Ishikawa (cell line): Measurements from ENCODE around the gene SH2D3C.

Experiments used
- CEBPB ChIP-seq: IDR thresholded peaks from 2 replicates; pipeline ENCODE4 v1.6.1; 2012
- CREB1 ChIP-seq: IDR thresholded peaks from 2 replicates; pipeline ENCODE4 v1.6.1; 2012; ENCODE audit warnings: low read depth
- EGR1 ChIP-seq: IDR thresholded peaks from 2 replicates; pipeline ENCODE4 v1.6.1; 2012
- EP300 ChIP-seq: IDR thresholded peaks from 2 replicates; pipeline ENCODE4 v1.6.1; 2012; ENCODE audit warnings: borderline replicate concordance
- FOXM1 ChIP-seq: IDR thresholded peaks from 2 replicates; pipeline ENCODE4 v1.6.1; 2012; ENCODE audit warnings: low read depth, borderline replicate concordance
- MAX ChIP-seq: IDR thresholded peaks from 2 replicates; pipeline ENCODE4 v1.6.1; 2012
- NFIC ChIP-seq: IDR thresholded peaks from 2 replicates; pipeline ENCODE4 v1.6.1; 2012
- RAD21 ChIP-seq: IDR thresholded peaks from 2 replicates; pipeline ENCODE4 v1.6.1; 2012; ENCODE audit warnings: low read depth
- REST ChIP-seq: IDR thresholded peaks from 2 replicates; pipeline ENCODE4 v1.6.1; 2012; ENCODE audit warnings: low read depth, mild to moderate bottlenecking
- TAF1 ChIP-seq: IDR thresholded peaks from 2 replicates; pipeline ENCODE4 v1.6.1; 2012; ENCODE audit warnings: low read depth, mild to moderate bottlenecking
- TCF12 ChIP-seq: IDR thresholded peaks from 2 replicates; pipeline ENCODE4 v1.6.1; 2012; ENCODE audit warnings: low read depth
- TEAD4 ChIP-seq: IDR thresholded peaks from 2 replicates; pipeline ENCODE4 v1.6.1; 2012
- YY1 ChIP-seq: IDR thresholded peaks from 2 replicates; pipeline ENCODE4 v1.6.1; 2012; ENCODE audit warnings: low read depth
- ZBTB7A ChIP-seq: IDR thresholded peaks from 2 replicates; pipeline ENCODE4 v1.6.1; 2012; ENCODE audit warnings: low read depth
- TF ChIP-seq, protein P1 (sequence below): IDR thresholded peaks from 2 replicates; pipeline ENCODE4 v1.6.1; 2012

SH2D3C gene

GRCh38 chr9:127753148-127753547 is 25.3 kb downstream of the SH2D3C start:
- no peak for TF ChIP-seq REST
- no peak for TF ChIP-seq RAD21
- TF ChIP-seq TAF1: no peak
- TF ChIP-seq MAX: no peak
- no peak for TF ChIP-seq EGR1
- TF ChIP-seq EP300: no peak
- TF ChIP-seq TEAD4: no peak
- TF ChIP-seq CEBPB: no peak

GRCh38 chr9:127751269-127752054 is 27.0 kb downstream of the SH2D3C start:
- TF ChIP-seq ZBTB7A: no peak
- TF ChIP-seq REST: peak; percentile 97

GRCh38 chr9:127749090-127749787 is 29.2 kb downstream of the SH2D3C start:
- TF ChIP-seq, protein P1, sequence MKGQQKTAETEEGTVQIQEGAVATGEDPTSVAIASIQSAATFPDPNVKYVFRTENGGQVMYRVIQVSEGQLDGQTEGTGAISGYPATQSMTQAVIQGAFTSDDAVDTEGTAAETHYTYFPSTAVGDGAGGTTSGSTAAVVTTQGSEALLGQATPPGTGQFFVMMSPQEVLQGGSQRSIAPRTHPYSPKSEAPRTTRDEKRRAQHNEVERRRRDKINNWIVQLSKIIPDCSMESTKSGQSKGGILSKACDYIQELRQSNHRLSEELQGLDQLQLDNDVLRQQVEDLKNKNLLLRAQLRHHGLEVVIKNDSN: peak; percentile 12; the same call in 1 of the 2 replicates
- TF ChIP-seq NFIC: no peak

DNA sequence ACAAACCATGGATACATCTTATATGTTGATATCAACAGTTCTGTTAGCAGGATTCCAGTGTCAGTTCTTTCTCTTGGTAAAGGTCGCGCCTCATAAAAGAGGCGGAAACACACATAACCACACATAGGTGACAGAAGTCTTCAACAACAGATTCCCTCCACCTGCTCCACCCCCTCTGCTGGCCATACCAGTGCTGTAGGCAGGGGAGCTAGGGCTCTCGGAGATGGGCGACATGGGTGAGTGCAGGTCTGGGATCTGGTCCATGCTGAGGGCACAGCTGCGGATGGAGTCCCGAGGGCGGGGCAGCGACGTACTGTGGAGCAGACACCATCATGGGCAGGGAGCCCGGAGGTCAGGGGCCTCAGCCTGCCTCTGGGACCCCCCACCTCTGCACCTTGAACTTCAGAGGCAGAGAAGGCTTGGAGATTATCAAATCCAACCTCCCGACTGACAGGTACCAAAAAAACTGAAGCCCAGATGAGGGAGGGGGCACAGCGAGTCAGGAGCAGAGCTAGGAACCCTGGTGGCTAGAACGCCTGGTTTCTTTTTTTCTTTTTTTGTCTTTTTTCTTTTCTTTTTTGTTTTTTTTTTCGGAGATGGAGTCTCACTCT is 31.4 kb downstream of the SH2D3C start:
- no peak for TF ChIP-seq ZBTB7A
- TF ChIP-seq, protein P1: no peak
- TF ChIP-seq YY1: no peak
- TF ChIP-seq TAF1: no peak
- no peak for TF ChIP-seq NFIC
- no peak for TF ChIP-seq TEAD4
- TF ChIP-seq MAX: no peak
- TF ChIP-seq TCF12: no peak
- no peak for TF ChIP-seq REST
- no peak for TF ChIP-seq EGR1
- TF ChIP-seq CREB1: no peak
- no peak for TF ChIP-seq FOXM1
- no peak for TF ChIP-seq CEBPB
- no peak for TF ChIP-seq RAD21
- no peak for TF ChIP-seq EP300
